Activated CD4-positive, alpha-beta T cell treated with anti-CD3 and anti-CD28 coated beads, Interleukin-2, amount 50 U/mL, for 16 hours (primary cell): ENCODE results near the gene FASN.

Experiments used
- DNase-seq: peaks from one replicate; pipeline ENCODE4 v3.0.0-alpha.2; 2020

FASN gene

GRCh38 chr17:82037092-82037888 lies 60.7 kb downstream of the FASN start, which contains the start of gene DCXR:
Gene DCXR, minus strand, starts transcription at chr17:82037697. Its CDS starts 15 bp downstream, at chr17:82037682.
- peak; percentile 97 for DNase-seq

GRCh38 chr17:82036634-82037091 lies 61.4 kb downstream of the FASN start:
- DNase-seq = no peak

GRCh38 chr17:82035956-82036633 lies 61.9 kb downstream of the FASN start:
- DNase-seq = no peak

GRCh38 chr17:82035488-82035887 lies 62.5 kb downstream of the FASN start:
- DNase-seq = no peak

- DNase-seq = no peak
Observed at GRCh38 chr17:82034371-82035011, 63.5 kb downstream of the FASN start.

- no peak for DNase-seq
Observed at GRCh38 chr17:82033359-82034085, 64.5 kb downstream of the FASN start.

GRCh38 chr17:82031885-82032627 lies 66.0 kb downstream of the FASN start:
- peak; percentile 41 for DNase-seq

- DNase-seq = no peak
Observed at GRCh38 chr17:82031303-82031884, 66.6 kb downstream of the FASN start, which contains the start of gene RAC3. Gene RAC3, plus strand, starts transcription at chr17:82031678. Its CDS starts 84 bp downstream, at chr17:82031762.

GRCh38 chr17:82030470-82031302 lies 67.3 kb downstream of the FASN start:
- DNase-seq = peak; percentile 87

- DNase-seq = no peak
Observed at GRCh38 chr17:82029990-82030469, 68.0 kb downstream of the FASN start.

- no peak for DNase-seq
Observed at GRCh38 chr17:82029391-82029790, 68.6 kb downstream of the FASN start.

- DNase-seq = no peak
Observed at GRCh38 chr17:82028966-82029365, 69.1 kb downstream of the FASN start.
